GM12878 (cell line): ENCODE measurements around the gene DCP1B. TPM values are rescaled to one million over a fixed set of nuclear protein-coding genes. Genes with fewer than 3 reads are reported as not detected.

Experiments
- ATAC-seq: fragments of 200-7000 bp; cut with Tn5 transposase; 3 replicates; pipeline ENCODE4 v1.9.1; 2020; ENCODE audit warnings: mild to moderate bottlenecking, moderate library complexity
- BruUV-seq: library from RNA; stranded (reverse); fragments of 400-500 nt; replicated peaks from 2 replicates; lab custom pipeline; 2021; lab: Mats Ljungman, UMichigan
- CTCF ChIA-PET: fragments of 300-600 bp; sonication (Branson Sonifier 250); formaldehyde crosslinking; extraction: SDS; loops from one replicate; lab custom pipeline; 2021; ENCODE audit warnings: inconsistent platforms; lab: Yijun Ruan, JAX
- POLR2A ChIA-PET: fragments of 350-600 bp; formaldehyde crosslinking; extraction: SDS; loops from one replicate; lab custom pipeline; 2021; ENCODE audit warnings: inconsistent platforms; lab: Charles Lee
- RAD21 ChIA-PET: fragments of 300-600 bp; sonication (Branson Sonifier 250); formaldehyde crosslinking; loops from one replicate; lab custom pipeline; 2023; ENCODE audit warnings: antibody characterized with exemption; ENCODE audit not compliant: unreplicated experiment; lab: Charles Lee
- SMC1A ChIA-PET: fragments of 300-600 bp; sonication (Branson Sonifier 250); formaldehyde crosslinking; loops from one replicate; lab custom pipeline; 2023; ENCODE audit not compliant: unreplicated experiment, uncharacterized antibody; lab: Charles Lee
- DNase-seq: peaks from one replicate; pipeline ENCODE4 v3.0.0-alpha.2; 2011; ENCODE audit warnings: low read depth, low spot score
- FAIRE-seq: peaks from 3 replicates; lab custom pipeline; 2011; peaks lifted over from hg19 to GRCh38; lab: Jason Lieb, UNC
- H2AFZ ChIP-seq: 2 replicates; pipeline ENCODE4 v1.6.0; 2011; ENCODE audit warnings: low read depth, low read length, control low read depth; ENCODE audit not compliant: control insufficient read depth
- H3K27ac ChIP-seq: 2 replicates; pipeline ENCODE4 v1.5.1; 2011; ENCODE audit warnings: control low read depth; ENCODE audit not compliant: control insufficient read depth, insufficient read depth
- H3K27me3 ChIP-seq, 2 experiments: replicated peaks in 1 of 2; 2 replicates each; pipeline versions ENCODE4 v1.6.0 to v1.6.1; 2011; ENCODE audit warnings: low read length in 1 of 2; ENCODE audit not compliant: control insufficient read depth in 2 of 2, insufficient read depth in 2 of 2
- H3K36me3 ChIP-seq, 2 experiments: 2 replicates each; pipeline ENCODE4 v1.5.1; 2011; ENCODE audit warnings: low read length in 1 of 2; ENCODE audit not compliant: control insufficient read depth in 2 of 2, insufficient read depth in 2 of 2
- H3K4me1 ChIP-seq: 2 replicates; pipeline ENCODE4 v1.6.1; 2011; ENCODE audit warnings: mild to moderate bottlenecking, low read length, moderate library complexity, mixed read lengths; ENCODE audit not compliant: control insufficient read depth, insufficient read depth
- H3K4me2 ChIP-seq: 2 replicates; pipeline ENCODE4 v1.6.0; 2011; ENCODE audit warnings: control low read depth; ENCODE audit not compliant: control insufficient read depth, insufficient read depth
- H3K4me3 ChIP-seq: fragments of 200-600 bp; sonication (generic); 2 replicates; pipeline ENCODE4 v1.5.1; 2016
- H3K79me2 ChIP-seq: 2 replicates; pipeline ENCODE4 v1.6.0; 2011; ENCODE audit warnings: low read length; ENCODE audit not compliant: control insufficient read depth, insufficient read depth
- H3K9ac ChIP-seq: 2 replicates; pipeline ENCODE4 v1.8.0; 2011; ENCODE audit warnings: low read length, control low read depth, mixed read lengths; ENCODE audit not compliant: control insufficient read depth, insufficient read depth
- H3K9me3 ChIP-seq: replicated peaks from 3 replicates; pipeline ENCODE4 v1.5.1; 2011; ENCODE audit warnings: mild to moderate bottlenecking, low read length; ENCODE audit not compliant: control insufficient read depth, insufficient read depth
- H4K20me1 ChIP-seq: 2 replicates; pipeline ENCODE4 v1.6.0; 2011; ENCODE audit not compliant: control insufficient read depth, insufficient read depth
- BHLHE40 ChIP-seq, 2 experiments: fragments of 450-650 bp in 1 of 2; IDR thresholded peaks; 2 replicates each; pipeline ENCODE4 v1.6.1; 2011 to 2017; ENCODE audit warnings: low read depth in 2 of 2, borderline replicate concordance in 1 of 2, improper control_type of control experiment in 1 of 2, low read length in 1 of 2, mild to moderate bottlenecking in 1 of 2
- GATAD2B ChIP-seq: fragments of 450-650 bp; conservative IDR thresholded peaks from 2 replicates; pipeline ENCODE4 v1.6.1; 2017; ENCODE audit warnings: low read depth, mild to moderate bottlenecking, moderate library complexity
- NFYB ChIP-seq: IDR thresholded peaks from 2 replicates; pipeline ENCODE4 v1.6.1; 2011; ENCODE audit warnings: low read depth, mild to moderate bottlenecking, low read length, improper control_type of control experiment, moderate library complexity; ENCODE audit not compliant: insufficient read depth
- POLR2AphosphoS2 ChIP-seq: IDR thresholded peaks from 2 replicates; pipeline ENCODE4 v1.6.1; 2011; ENCODE audit warnings: low read depth, mild to moderate bottlenecking, low read length, improper control_type of control experiment, moderate library complexity
- POLR2AphosphoS5 ChIP-seq: IDR thresholded peaks from 2 replicates; pipeline ENCODE4 v1.6.1; 2011; ENCODE audit warnings: mild to moderate bottlenecking, low read length, inconsistent platforms
- SIX5 ChIP-seq: IDR thresholded peaks from 2 replicates; pipeline ENCODE4 v1.6.1; 2011; ENCODE audit warnings: mild to moderate bottlenecking, low read depth, low read length, moderate library complexity; ENCODE audit not compliant: severe bottlenecking
- SREBF1 ChIP-seq: IDR thresholded peaks from 2 replicates; pipeline ENCODE4 v1.6.1; 2012; ENCODE audit warnings: mild to moderate bottlenecking, low read length
- TAF1 ChIP-seq: IDR thresholded peaks from 2 replicates; pipeline ENCODE4 v1.6.1; 2011; ENCODE audit warnings: mild to moderate bottlenecking, low read depth, low read length, borderline replicate concordance
- TCF3 ChIP-seq: IDR thresholded peaks from 2 replicates; pipeline ENCODE4 v1.6.1; 2012; ENCODE audit warnings: low read depth, mild to moderate bottlenecking, low read length, borderline replicate concordance; ENCODE audit not compliant: insufficient read depth
- ZBED1 ChIP-seq: IDR thresholded peaks from 2 replicates; pipeline ENCODE4 v1.6.1; 2016; ENCODE audit warnings: borderline replicate concordance
- ZNF207 ChIP-seq: fragments of 450-650 bp; IDR thresholded peaks from 2 replicates; pipeline ENCODE4 v1.6.1; 2014; ENCODE audit warnings: antibody characterized with exemption, mild to moderate bottlenecking, borderline replicate concordance
- ZZZ3 ChIP-seq: IDR thresholded peaks from 2 replicates; pipeline ENCODE4 v1.6.1; 2011; ENCODE audit warnings: low read depth; ENCODE audit not compliant: control insufficient read depth, insufficient read length
- WGBS: methylation state at CpG from one replicate; pipeline ENCODE4 v1.1.6; 2016; ENCODE audit warnings: low lambda C conversion rate; ENCODE audit not compliant: insufficient replicate concordance, insufficient coverage; ENCODE audit errors: missing lambda C conversion rate; 5-methylcytosine and 5-hydroxymethylcytosine counted together
- in situ Hi-C: fragments of 300-500 bp; cut with MboI; formaldehyde crosslinking; loops from 9 replicates; pipeline ENCODE4 v1.14.3; 2018; ENCODE audit warnings: mixed read lengths
- intact Hi-C: fragments of 100-400 bp; cut with micrococcal nuclease; formaldehyde crosslinking; loops from one replicate; pipeline ENCODE4 v1.14.2; 2022; ENCODE audit not compliant: unreplicated experiment
- polyA plus RNA-seq, 11 experiments: library from polyadenylated mRNA; depleted of rRNA in 4 of 11; unstranded in 6 of 11; stranded (reverse) in 5 of 11; fragments of >200 nt; fragmentation: Nextera tagmentation in 4 of 11; fragmentation: Illumina TruSeq in 1 of 11; extraction: Ambion mirVana in 4 of 11; extraction: Trizol in 1 of 11; gene quantifications; 1 replicate in 1 of 11; 2 replicates in 10 of 11; pipeline versions ENCODE4 v1.2.1 to v1.2.3, GENCODE V29; 2011 to 2016; ENCODE audit warnings: inconsistent platforms in 2 of 11, missing spikeins in 2 of 11, low read depth in 1 of 11
- total RNA-seq, 4 experiments: library from RNA; depleted of rRNA in 3 of 4; stranded (reverse); fragments of >200 nt in 3 of 4; fragmentation: Illumina TruSeq in 1 of 4; extraction: Trizol in 1 of 4; gene quantifications; 2 replicates each; pipeline versions ENCODE4 v1.2.1 to v1.2.3, GENCODE V29; 2013 to 2021

DCP1B gene
- total and polyA plus RNA-seq, 10 of the 15 experiments (the other 5 are each of a cell fraction or from before 2014, with no cell fraction given), result 1.3 to 23.4 (median 15.3) TPM

DNA sequence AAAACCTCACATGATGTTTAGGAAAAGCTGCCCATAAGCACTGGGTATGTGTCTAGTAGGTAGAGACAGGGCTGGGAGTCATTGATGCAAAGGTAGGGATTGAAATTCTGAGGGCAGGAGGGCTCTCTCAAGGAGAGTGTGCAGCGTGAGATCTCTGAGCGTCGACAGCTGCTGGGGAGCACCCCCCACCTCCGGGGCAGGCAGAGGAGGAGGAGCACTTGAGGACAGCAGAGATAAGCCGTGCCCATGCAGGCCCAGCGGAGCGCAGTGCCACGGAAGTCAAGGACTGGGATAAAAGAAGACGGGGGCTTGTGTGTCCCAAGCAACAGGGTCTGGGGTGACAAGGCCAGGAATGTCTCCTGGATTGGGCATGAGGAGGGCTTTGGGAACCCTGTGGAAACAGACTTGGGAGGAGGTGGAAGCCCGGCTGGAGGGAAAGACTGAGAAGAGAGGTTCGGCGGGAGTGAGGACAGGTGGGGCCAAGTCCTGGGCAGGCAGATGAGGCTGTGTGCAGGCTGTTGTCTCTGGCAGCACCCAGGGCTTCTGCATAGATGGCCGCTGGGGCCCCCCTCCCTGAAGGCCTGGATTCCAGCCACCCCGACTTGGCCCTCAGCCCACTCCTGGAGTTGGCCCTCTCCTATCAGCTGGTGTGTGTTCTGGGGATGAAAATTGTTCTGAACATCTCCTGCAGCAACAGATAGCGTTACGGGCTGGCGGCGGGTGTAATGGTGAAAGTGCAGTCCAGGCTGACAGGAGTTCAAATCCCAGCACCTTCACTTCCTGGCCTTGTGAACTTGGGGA is 87.7 kb downstream of the DCP1B start:
- no peaks in the 10 kb centered on the region for H4K20me1 ChIP-seq
- intact Hi-C loops (no loop called here), in situ Hi-C loops (no loop called here)
- no TSS peak for BruUV-seq
- ChIA-PET POLR2A (no interaction called here), CTCF (interaction anchor here (0.8 to 1.6 kb wide), 2 partner anchors 23 to 42 kb away, joined by 3 to 8 read pairs; no protein-coding TSS in a partner anchor), SMC1A (no interaction called here), RAD21 (interaction anchor here (1.7 kb wide), 1 partner anchor 23 kb away, joined by 4 read pairs; no protein-coding TSS in a partner anchor)
- H3K27ac ChIP-seq, result no peak overlapping the region
- ATAC-seq, result no peak
- peaks cover 0 to 6% of the 10 kb centered on the region in 2 experiments; a peak in 2 of 4 replicates for H3K27me3 ChIP-seq
- no peak overlapping the region for H2AFZ ChIP-seq
- TF ChIP-seq ZZZ3, result no peak
- no peak for TF ChIP-seq GATAD2B
- TF ChIP-seq POLR2AphosphoS5, result no peak
- no peak for TF ChIP-seq SREBF1
- TF ChIP-seq TCF3, result no peak
- no peak for TF ChIP-seq NFYB
- no peak for TF ChIP-seq BHLHE40 (IDR thresholded peaks at IDR 0.05; ENCODE audit: borderline replicate concordance in 1 of 2, low read depth in 2 of 2, low read length in 1 of 2)
- no peak for TF ChIP-seq POLR2AphosphoS2
- no peak for TF ChIP-seq ZBED1
- no peak for TF ChIP-seq ZNF207
- TF ChIP-seq SIX5, result no peak
- TF ChIP-seq TAF1, result no peak
- no peaks in the 10 kb centered on the region for H3K36me3 ChIP-seq
- H3K9ac ChIP-seq, result no peak overlapping the region
- no peak for DNase-seq
- 56% methylated on average over 18 of the region's 18 CpGs for WGBS
- no peak overlapping the region for H3K4me2 ChIP-seq
- no peak for FAIRE-seq
- H3K4me3 ChIP-seq, result no peak overlapping the region
- no peaks in the 10 kb centered on the region for H3K79me2 ChIP-seq
- no peaks in the 10 kb centered on the region for H3K9me3 ChIP-seq
- H3K4me1 ChIP-seq, result no peaks in the 10 kb centered on the region
